DOHH2 (cell line): ENCODE measurements around the gene ZNF341.
"Not testable (repeated sequence)": the region's sequence is repeated elsewhere in the genome, so short reads cannot be mapped to it uniquely, and the experiment has no call there.

ENCODE experiments used
- CTCF ChIP-seq: fragments of 200-600 bp; sonication (generic); IDR thresholded peaks from one replicate; pipeline ENCODE4 v1.5.1; 2014; ENCODE audit warnings: antibody characterized with exemption, mild to moderate bottlenecking, low read depth, low read length; ENCODE audit not compliant: poor library complexity, severe bottlenecking
- EZH2phosphoT487 ChIP-seq: fragments of 200-600 bp; sonication (generic); IDR thresholded peaks from 2 replicates; pipeline ENCODE4 v1.6.1; 2017; ENCODE audit warnings: borderline replicate concordance, mild to moderate bottlenecking, antibody characterized with exemption, low read length, moderate library complexity, mixed read lengths

GRCh38 chr20:33755936-33756490, 24.2 kb downstream of the ZNF341 start:
- TF ChIP-seq CTCF, EZH2phosphoT487: not testable (repeated sequence)
